GM12892 (cell line): ENCODE data around the gene LRCH2. TPM values are rescaled to one million over a fixed set of nuclear protein-coding genes. Genes with fewer than 3 reads are reported as not detected.

ENCODE experiments used
- DNase-seq: peaks from one replicate; pipeline ENCODE4 v3.0.0; 2011; ENCODE audit not compliant: insufficient read length
- FAIRE-seq: peaks from 2 replicates; lab custom pipeline; 2011; peaks lifted over from hg19 to GRCh38; lab: Jason Lieb, UNC
- POLR2A ChIP-seq: IDR thresholded peaks from 2 replicates; pipeline ENCODE4 v1.6.1; 2011; ENCODE audit warnings: low read depth, low read length, control low read depth
- POLR2AphosphoS5 ChIP-seq: IDR thresholded peaks from 2 replicates; pipeline ENCODE4 v1.6.1; 2011; ENCODE audit warnings: low read depth, low read length, control low read depth
- TAF1 ChIP-seq: IDR thresholded peaks from 2 replicates; pipeline ENCODE4 v1.6.1; 2011; ENCODE audit warnings: low read depth, mild to moderate bottlenecking, control low read depth, low read length, borderline replicate concordance
- polyA plus RNA-seq: library from polyadenylated mRNA; unstranded; fragments of >200 nt; gene quantifications from one replicate; pipeline ENCODE4 v1.2.1, GENCODE V29; 2012; ENCODE audit warnings: missing spikeins, inconsistent platforms; ENCODE audit not compliant: missing spikeins

The LRCH2 gene
- polyA plus RNA-seq = not detected

DNA sequence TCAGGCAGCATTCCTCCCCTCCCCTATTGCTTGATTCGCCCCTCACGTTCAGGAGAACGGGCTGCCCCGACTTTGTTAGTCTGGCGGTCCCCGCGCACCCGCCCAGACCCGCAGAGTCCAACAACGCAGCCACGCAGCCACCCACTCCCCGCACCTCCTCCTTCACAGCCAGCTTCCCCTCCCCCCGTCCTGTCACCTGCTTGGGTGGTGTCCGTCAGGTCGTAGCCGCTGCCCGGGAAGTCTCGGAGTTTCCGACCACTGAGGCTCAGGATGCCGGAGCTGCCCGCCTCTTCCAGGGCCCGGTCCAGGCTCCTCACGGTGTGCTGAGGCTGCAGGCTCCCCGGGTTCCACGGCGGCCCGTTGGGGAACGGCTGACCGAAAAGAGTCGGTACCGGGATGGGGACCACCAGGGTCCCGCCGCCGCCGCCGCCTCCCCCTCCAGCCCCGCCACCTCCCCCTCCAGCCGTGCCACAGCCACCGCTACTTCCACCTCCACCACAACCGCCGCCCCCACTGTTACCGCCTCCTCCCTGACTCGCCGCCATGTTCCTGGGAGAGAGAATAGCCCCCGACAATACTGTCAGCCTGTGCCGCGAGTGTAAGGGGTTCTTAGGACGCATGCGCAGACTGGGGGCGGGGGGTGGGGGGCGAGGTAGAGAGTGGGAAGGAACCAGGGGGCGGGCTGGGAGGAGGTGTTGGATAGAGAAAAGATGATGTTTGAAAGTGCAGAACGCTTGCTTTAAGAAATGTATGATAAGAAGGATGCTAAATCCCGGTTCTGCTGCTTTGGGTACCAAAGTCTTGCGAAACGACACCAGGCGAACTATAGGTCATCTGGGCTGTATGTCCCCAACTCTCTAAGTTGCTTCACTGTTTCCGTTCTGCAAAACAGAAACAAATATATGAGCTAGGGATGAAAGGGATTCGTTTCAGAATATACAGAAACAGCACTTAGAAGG, at the start of gene LRCH2:
Gene LRCH2, minus strand, starts transcription at position 600 of the 959 bp plus-strand sequence. Its CDS starts 55 bp downstream, at position 545.
- FAIRE-seq = no peak

DNA sequence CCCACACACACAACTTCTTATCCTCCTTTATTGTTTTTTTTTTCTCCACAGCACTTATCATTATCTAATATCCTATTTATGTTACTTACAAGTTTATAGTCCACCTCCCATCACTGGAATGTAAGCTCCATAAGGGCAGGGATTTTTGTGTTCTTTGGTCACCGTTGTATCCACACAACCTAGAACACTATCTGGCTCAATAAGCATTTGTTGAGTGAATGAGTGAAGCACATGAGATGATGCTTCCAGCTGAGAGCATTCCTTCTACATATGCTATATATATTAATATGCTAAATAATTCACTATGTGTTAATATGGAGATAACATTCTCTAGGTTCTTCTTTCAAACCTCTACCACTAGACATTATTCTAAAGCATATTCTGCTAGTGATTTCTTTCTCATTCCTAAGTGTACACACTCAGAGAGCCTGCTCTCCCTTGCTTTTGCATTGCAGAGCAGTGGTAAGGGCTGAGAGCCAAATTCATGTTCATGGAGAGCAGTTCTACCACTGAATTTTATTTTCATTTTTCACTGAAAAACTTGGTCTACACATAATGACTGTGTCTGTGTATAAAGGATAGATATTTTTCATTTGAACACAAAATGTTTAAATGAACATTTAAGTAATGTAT, 35.3 kb upstream of the LRCH2 start:
- no peak for TF ChIP-seq POLR2AphosphoS5
- no peak for TF ChIP-seq POLR2A
- no peak for TF ChIP-seq TAF1
- FAIRE-seq (no peak), DNase-seq (no peak)

More for the DNA sequence above, at the start of gene LRCH2:
- DNase-seq = no peak
- TF ChIP-seq TAF1 = no peak
- no peak for TF ChIP-seq POLR2AphosphoS5
- no peak for TF ChIP-seq POLR2A

GRCh38 chrX:115268421-115268820, 34.5 kb upstream of the LRCH2 start:
- FAIRE-seq (no peak), DNase-seq (no peak)

GRCh38 chrX:115266300-115266699, 32.4 kb upstream of the LRCH2 start:
- TF ChIP-seq TAF1 (no peak), POLR2A (no peak), POLR2AphosphoS5 (no peak)
- FAIRE-seq = no peak
- no peak for DNase-seq

More at GRCh38 chrX:115268421-115268820, 34.5 kb upstream of the LRCH2 start:
- TF ChIP-seq TAF1 (no peak), POLR2A (no peak), POLR2AphosphoS5 (no peak)

GRCh38 chrX:115264009-115264408, 30.1 kb upstream of the LRCH2 start:
- DNase-seq = no peak
- TF ChIP-seq TAF1 = no peak
- no peak for TF ChIP-seq POLR2A
- no peak for TF ChIP-seq POLR2AphosphoS5
- peak; percentile 24 for FAIRE-seq

DNA sequence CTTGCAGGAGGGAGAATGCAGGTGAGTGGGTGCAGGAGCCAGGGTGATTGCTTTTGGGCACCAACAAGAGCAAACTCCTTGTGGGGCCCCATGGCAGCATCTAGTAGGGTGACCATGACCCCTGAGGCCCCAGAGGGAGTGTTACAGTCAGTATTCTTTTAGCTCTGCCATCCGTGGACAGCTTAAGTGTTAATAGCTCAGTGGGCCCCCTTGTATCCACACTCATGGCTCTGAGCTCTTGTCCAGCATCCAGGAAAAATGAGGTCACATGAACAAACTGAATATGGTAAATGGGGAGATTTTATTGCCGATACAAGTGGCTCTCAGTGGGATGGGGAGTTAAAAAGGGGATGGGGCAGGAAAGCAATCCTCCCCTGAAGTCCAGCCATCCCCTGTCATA, 27.3 kb upstream of the LRCH2 start:
- FAIRE-seq = no peak
- no peak for DNase-seq
- no peak for TF ChIP-seq POLR2AphosphoS5
- no peak for TF ChIP-seq TAF1
- TF ChIP-seq POLR2A = no peak

GRCh38 chrX:115260330-115260729, 26.4 kb upstream of the LRCH2 start:
- no peak for FAIRE-seq
- TF ChIP-seq POLR2AphosphoS5 (no peak), POLR2A (no peak), TAF1 (no peak)
- DNase-seq = no peak

DNA sequence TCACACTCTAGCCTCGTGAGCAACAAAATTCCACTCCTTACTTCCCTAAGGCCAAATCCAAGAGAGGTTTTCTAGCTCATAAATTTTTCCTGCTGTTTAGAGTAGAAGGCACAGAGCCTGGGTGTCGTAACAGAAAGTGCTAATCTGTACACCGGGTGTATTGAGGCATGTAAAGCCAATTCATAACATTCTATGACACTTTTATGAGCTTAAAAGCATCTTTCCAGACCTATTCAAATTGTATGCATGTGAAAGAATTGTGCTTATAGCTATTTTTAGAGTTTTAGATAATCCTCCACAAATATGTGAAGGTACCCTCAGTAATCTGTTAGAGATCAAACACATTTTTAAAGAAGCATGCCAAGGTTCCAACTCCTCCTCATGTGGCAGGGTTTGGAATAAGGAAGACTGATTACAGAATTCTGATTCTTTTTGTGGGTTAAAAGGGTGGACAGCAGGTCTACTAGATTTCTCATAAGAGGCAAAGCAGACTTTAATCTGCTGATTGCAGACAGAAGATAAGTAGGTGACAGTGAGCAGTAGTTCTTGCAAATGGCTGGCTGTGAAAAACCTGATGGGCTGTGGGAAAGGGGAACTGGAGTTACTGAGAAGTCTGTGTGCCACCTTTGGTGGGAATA, 25.5 kb upstream of the LRCH2 start:
- TF ChIP-seq TAF1 = no peak
- TF ChIP-seq POLR2AphosphoS5 = no peak
- no peak for TF ChIP-seq POLR2A
- FAIRE-seq (no peak), DNase-seq (no peak)

GRCh38 chrX:115257711-115258110, 23.8 kb upstream of the LRCH2 start:
- no peak for DNase-seq
- TF ChIP-seq TAF1 (no peak), POLR2AphosphoS5 (no peak), POLR2A (no peak)
- no peak for FAIRE-seq

GRCh38 chrX:115255003-115255402, 21.1 kb upstream of the LRCH2 start:
- TF ChIP-seq TAF1 (no peak), POLR2AphosphoS5 (no peak), POLR2A (no peak)
- DNase-seq (no peak), FAIRE-seq (no peak)
